Retinal pigment epithelial cell (primary cell): ENCODE results near the gene CIART.
A peak's percentile ranks its signal among the peaks of the same experiment; 100 is the strongest.
"Not testable (repeated sequence)": the region's sequence is repeated elsewhere in the genome, so short reads cannot be mapped to it uniquely, and the experiment has no call there.

Experiments
- DNase-seq: peaks from one replicate; pipeline ENCODE4 v3.0.0-alpha.2; 2010; ENCODE audit warnings: low read depth
- H3K4me3 ChIP-seq: 2 replicates; pipeline ENCODE4 v1.5.1; 2011; ENCODE audit warnings: mild to moderate bottlenecking, low read length, control low read depth, moderate library complexity
- TF ChIP-seq, protein P1 (sequence below): conservative IDR thresholded peaks from 2 replicates; pipeline ENCODE4 v1.5.1; 2011; ENCODE audit warnings: low read depth, low read length, control low read depth, inconsistent platforms

The CIART gene

DNA sequence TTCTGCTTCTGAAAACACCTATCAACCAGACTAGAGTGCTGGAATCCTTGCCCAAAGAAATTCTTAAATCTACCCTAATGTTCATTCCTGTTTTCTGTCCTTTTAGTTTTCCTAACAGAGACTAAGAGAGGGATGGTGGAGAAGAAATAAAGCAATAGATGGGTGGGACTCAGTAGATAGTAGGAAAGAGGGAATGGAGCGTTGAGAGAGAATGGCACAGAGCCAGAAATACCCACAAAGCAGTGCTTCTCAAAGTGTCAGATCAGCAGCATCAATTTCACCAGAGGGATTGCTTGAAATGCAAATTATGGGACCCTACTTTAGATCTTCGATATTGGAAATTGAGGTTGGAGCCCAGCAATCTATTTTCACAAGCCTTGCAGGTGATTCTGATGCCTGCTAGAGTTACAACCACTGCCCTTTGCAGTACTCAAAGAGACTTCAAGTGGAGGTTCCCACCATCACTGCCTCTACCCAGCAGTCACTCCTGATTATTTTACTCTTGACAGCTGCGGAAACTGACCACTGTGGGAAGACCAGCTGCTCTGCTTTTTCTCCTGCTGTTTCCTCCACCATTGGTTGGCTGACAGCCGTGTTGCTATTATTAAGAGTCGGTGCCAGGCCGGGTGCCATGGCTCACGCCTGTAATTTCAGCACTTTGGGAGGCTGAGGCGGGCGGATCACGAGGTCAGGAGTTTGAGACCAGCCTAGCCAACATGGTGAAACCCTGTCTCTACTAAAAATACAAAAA lies 27.6 kb downstream of the CIART start:
- TF ChIP-seq, protein P1, sequence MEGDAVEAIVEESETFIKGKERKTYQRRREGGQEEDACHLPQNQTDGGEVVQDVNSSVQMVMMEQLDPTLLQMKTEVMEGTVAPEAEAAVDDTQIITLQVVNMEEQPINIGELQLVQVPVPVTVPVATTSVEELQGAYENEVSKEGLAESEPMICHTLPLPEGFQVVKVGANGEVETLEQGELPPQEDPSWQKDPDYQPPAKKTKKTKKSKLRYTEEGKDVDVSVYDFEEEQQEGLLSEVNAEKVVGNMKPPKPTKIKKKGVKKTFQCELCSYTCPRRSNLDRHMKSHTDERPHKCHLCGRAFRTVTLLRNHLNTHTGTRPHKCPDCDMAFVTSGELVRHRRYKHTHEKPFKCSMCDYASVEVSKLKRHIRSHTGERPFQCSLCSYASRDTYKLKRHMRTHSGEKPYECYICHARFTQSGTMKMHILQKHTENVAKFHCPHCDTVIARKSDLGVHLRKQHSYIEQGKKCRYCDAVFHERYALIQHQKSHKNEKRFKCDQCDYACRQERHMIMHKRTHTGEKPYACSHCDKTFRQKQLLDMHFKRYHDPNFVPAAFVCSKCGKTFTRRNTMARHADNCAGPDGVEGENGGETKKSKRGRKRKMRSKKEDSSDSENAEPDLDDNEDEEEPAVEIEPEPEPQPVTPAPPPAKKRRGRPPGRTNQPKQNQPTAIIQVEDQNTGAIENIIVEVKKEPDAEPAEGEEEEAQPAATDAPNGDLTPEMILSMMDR, result no peak
- no peak overlapping the region for H3K4me3 ChIP-seq
- DNase-seq, result no peak

DNA sequence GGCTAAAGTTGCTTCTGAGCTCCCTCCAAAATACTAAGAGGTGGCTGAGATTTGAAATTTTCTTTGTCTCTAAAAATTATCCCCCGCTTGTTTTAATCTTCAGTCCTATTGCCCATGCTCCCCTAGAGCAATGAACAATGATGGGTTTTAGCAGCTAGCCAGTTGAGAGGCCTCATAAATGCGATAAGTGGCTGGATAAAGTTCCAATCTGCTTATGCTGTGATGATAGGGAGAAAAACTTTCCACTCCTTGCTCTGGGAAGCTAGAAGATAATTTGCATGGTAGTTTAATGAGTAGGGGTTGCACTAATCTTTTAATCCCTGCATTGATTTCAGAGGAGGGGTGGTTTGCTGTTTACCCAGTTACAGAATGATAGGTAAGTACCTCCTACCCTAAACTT lies 29.4 kb downstream of the CIART start:
- TF ChIP-seq, protein P1, result no peak
- no peak overlapping the region for H3K4me3 ChIP-seq
- DNase-seq, result no peak

DNA sequence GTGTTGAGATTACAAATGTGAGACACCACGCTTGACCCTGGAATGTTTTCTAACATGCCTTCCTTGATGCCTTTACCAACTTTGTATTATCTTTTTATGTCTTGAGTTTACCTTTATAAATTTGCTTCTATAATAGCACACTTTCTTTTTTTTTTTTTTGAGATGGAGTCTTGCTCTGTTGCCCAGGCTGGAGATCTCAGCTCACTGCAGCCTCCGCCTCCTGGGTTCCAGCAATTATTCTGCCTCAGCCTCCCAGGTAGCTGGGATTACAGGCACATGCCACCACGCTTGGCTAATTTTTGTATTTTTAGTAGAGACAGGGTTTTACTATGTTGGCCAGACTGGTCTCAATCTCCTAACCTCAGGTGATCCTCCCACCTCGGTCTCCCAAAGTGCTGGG lies 32.3 kb downstream of the CIART start:
- not testable (repeated sequence) for H3K4me3 ChIP-seq, DNase-seq

DNA sequence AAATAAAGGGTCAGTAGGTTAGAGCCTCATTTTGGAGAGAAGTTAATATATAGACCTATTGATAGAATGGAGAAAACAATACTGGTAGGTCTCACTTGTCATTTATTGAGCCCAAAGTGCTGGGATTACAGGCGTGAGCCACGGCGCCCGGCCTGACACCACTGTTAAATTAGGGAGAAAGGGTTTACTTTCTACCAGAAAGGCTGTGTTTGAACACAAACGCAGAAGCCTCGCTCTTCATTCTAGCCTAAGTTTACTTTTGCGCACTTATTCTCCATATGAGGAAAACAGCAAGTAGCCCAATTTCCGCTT lies 38.3 kb downstream of the CIART start:
- TF ChIP-seq, protein P1, result no peak
- H3K4me3 ChIP-seq, result peak overlapping the region; percentile 93
- no peak for DNase-seq

DNA sequence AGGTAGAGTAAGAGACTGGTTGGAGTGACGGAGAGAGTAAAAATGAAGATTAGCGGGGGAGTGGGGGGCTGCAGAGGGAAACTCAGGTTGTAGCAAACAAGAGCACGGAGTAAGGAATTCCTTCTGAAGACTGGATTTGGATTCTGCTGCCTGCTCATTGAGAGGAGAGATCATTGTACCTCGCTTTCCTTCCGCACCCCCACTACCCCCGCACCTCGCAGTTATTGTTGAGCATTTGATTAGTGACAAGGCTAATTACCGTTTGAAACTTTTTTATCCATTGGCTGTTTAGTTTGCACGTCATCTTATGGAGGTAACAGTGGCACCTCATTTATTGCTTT lies 39.4 kb downstream of the CIART start:
- H3K4me3 ChIP-seq, result peak overlapping the region; percentile 93
- DNase-seq, result no peak
- TF ChIP-seq, protein P1, result no peak

DNA sequence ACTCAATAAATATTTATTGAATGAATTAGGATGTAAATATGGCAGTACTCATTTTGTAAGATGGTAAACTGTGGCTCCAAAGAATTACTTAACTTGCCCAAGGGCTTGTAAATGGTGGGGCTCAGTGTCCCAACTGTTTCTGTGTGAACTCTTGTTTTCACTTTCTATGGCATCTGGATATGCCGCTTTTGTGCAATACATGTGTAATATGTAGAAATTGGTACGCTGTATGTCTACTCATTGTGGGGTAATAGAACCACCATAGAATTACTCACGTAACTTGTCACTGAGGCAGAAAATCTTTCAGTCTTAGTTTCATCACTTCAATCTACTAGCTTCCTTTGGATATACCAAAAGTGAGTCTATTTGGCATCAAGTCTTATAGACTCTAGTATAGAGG lies 40.0 kb downstream of the CIART start:
- TF ChIP-seq, protein P1, result no peak
- DNase-seq, result no peak
- peak overlapping the region; percentile 93 for H3K4me3 ChIP-seq

DNA sequence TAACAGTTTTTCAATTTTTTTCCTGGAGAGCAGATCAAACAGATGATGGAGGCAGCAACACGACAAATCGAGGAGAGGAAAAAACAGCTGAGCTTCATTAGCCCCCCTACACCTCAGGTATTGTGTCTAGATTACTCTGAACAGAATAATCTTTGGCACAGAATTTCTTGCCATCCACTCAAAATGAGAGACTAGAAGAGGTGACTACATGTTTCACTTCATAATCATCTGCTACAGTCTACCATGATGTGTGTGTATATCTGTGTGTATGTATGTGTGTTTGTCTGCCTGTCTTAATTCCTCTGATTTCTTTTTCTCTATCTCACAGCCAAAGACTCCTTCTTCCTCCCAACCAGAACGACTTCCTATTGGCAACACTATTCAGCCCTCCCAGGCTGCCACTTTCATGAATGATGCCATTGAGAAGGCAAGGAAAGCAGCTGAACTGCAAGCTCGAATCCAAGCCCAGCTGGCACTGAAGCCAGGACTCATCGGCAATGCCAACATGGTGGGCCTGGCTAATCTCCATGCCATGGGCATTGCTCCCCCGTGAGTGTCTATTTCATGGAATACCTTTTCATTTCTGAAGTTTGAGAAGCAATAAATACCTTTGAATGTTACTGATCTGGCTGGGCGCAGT lies 50.4 kb downstream of the CIART start:
- no peak for DNase-seq
- TF ChIP-seq, protein P1, result no peak

More for the DNA sequence above, 50.4 kb downstream of the CIART start:
- H3K4me3 ChIP-seq, result no peak overlapping the region
